ENCODE results near the gene AIMP1. TPM values are rescaled to one million over a fixed set of nuclear protein-coding genes. Genes with fewer than 3 reads are reported as not detected.

The AIMP1 gene
- total RNA-seq, 1 experiment from 2014 or later, result 143 TPM

DNA sequence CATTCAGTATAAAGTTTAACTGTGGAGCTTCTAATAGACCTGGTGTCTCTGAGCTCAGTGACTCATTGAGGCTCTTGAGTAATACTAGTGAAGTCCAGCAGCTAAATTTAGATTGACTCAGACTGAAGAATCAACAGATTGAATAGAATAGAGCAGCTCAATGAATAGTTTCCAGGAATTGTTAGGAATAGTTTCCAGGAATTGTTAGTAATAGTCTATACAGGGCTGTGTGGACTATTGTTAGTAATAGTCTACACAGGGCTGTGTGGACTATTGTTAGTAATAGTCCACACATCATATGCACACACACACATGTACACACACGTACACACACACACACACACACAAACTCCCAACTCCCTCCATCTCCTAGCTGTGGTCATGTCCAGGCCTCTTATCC, 49.3 kb downstream of the AIMP1 start:
- ChIA-PET POLR2A (interaction anchor here (0.6 to 0.9 kb wide), 2 partner anchors 101 to 112 kb away, joined by 3 to 4 read pairs; no protein-coding TSS in a partner anchor), CTCF (interaction anchor here (1.0 to 1.3 kb wide), 2 partner anchors 99 to 533 kb away, joined by 3 to 13 read pairs; no protein-coding TSS in a partner anchor)
- H3K4me3 Mint-ChIP-seq (ENCODE audit: unreplicated experiment), result no peak overlapping the region
- TF ChIP-seq, protein P1, sequence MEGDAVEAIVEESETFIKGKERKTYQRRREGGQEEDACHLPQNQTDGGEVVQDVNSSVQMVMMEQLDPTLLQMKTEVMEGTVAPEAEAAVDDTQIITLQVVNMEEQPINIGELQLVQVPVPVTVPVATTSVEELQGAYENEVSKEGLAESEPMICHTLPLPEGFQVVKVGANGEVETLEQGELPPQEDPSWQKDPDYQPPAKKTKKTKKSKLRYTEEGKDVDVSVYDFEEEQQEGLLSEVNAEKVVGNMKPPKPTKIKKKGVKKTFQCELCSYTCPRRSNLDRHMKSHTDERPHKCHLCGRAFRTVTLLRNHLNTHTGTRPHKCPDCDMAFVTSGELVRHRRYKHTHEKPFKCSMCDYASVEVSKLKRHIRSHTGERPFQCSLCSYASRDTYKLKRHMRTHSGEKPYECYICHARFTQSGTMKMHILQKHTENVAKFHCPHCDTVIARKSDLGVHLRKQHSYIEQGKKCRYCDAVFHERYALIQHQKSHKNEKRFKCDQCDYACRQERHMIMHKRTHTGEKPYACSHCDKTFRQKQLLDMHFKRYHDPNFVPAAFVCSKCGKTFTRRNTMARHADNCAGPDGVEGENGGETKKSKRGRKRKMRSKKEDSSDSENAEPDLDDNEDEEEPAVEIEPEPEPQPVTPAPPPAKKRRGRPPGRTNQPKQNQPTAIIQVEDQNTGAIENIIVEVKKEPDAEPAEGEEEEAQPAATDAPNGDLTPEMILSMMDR (IDR thresholded peaks at IDR 0.05; ENCODE audit: insufficient read depth in 1 of 2, low read depth in 1 of 2, low read length in 1 of 2, severe bottlenecking in 1 of 2, unreplicated experiment in 1 of 2), result no peak
- Histone ChIP-seq H3K36me3 (ENCODE audit: control insufficient read depth, insufficient read depth, low read length) (no peaks in the 10 kb centered on the region), H3K9me3 (no peaks in the 10 kb centered on the region), H3K27me3 (replicated peaks; ENCODE audit: control insufficient read depth, insufficient read depth, low read length) (no peaks in the 10 kb centered on the region), H3K4me3 (ENCODE audit: low read depth, low read length) (no peak overlapping the region), H3K4me1 (peaks cover 23% of the 10 kb centered on the region)
- intact Hi-C loops (cut with micrococcal nuclease; ENCODE audit: unreplicated experiment), result loop anchor here (10.0 kb wide), 2 partner anchors 219 to 379 kb away; no protein-coding TSS in a partner anchor
- H3K27ac Mint-ChIP-seq (ENCODE audit: unreplicated experiment), result no peak overlapping the region
- H3K4me1 Mint-ChIP-seq (ENCODE audit: low read depth, unreplicated experiment), result peaks cover 14% of the 10 kb centered on the region
- BruUV-seq (replicated peaks), result no TSS peak
- peaks cover 6% of the 10 kb centered on the region for H3K9me3 Mint-ChIP-seq (ENCODE audit: unreplicated experiment)
- no peak for DNase-seq
- H3K27me3 Mint-ChIP-seq (ENCODE audit: insufficient read depth, unreplicated experiment), result no peaks in the 10 kb centered on the region
- H3K36me3 Mint-ChIP-seq (ENCODE audit: insufficient read depth, unreplicated experiment), result no peaks in the 10 kb centered on the region

DNA sequence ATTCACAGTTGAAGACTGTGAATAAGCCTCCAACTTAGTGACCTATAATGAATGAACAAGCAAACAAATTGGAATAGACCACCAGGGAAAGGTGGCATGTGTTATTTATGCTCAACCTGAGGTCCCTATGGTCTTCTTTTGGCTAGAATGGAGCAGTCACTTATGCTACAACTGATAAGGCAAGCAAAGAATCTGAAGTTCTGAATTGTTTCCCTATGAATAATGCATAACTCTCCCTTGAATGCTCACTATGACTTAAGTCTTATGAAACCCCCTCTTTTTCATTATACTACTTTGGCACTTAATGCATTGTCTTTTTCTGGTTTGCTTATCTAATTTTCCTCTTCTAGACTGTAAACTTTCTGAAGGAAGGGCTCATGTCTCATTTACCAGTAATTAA, 49.7 kb downstream of the AIMP1 start:
- Mint-ChIP-seq H3K27ac (ENCODE audit: unreplicated experiment) (no peak overlapping the region), H3K36me3 (ENCODE audit: insufficient read depth, unreplicated experiment) (no peaks in the 10 kb centered on the region), H3K4me3 (ENCODE audit: unreplicated experiment) (no peak overlapping the region), H3K27me3 (ENCODE audit: insufficient read depth, unreplicated experiment) (no peaks in the 10 kb centered on the region), H3K9me3 (ENCODE audit: unreplicated experiment) (peaks cover 6% of the 10 kb centered on the region), H3K4me1 (ENCODE audit: low read depth, unreplicated experiment) (peaks cover 14% of the 10 kb centered on the region)
- Histone ChIP-seq H3K9me3 (no peaks in the 10 kb centered on the region), H3K4me3 (ENCODE audit: low read depth, low read length) (no peak overlapping the region), H3K36me3 (ENCODE audit: control insufficient read depth, insufficient read depth, low read length) (no peaks in the 10 kb centered on the region), H3K4me1 (peaks cover 23% of the 10 kb centered on the region), H3K27me3 (replicated peaks; ENCODE audit: control insufficient read depth, insufficient read depth, low read length) (no peaks in the 10 kb centered on the region)
- BruUV-seq (replicated peaks), result no TSS peak
- TF ChIP-seq, protein P1 (IDR thresholded peaks at IDR 0.05; ENCODE audit: insufficient read depth in 1 of 2, low read depth in 1 of 2, low read length in 1 of 2, severe bottlenecking in 1 of 2, unreplicated experiment in 1 of 2), result no peak
- POLR2A ChIA-PET, result interaction anchor here (0.6 to 0.9 kb wide), 2 partner anchors 102 to 112 kb away, joined by 3 to 4 read pairs; no protein-coding TSS in a partner anchor
- intact Hi-C loops (cut with micrococcal nuclease; ENCODE audit: unreplicated experiment), result loop anchor here (10.0 kb wide), 2 partner anchors 219 to 379 kb away; no protein-coding TSS in a partner anchor
- CTCF ChIA-PET, result interaction anchor here (1.0 to 1.3 kb wide), 2 partner anchors 100 to 532 kb away, joined by 3 to 13 read pairs; no protein-coding TSS in a partner anchor
- no peak for DNase-seq

DNA sequence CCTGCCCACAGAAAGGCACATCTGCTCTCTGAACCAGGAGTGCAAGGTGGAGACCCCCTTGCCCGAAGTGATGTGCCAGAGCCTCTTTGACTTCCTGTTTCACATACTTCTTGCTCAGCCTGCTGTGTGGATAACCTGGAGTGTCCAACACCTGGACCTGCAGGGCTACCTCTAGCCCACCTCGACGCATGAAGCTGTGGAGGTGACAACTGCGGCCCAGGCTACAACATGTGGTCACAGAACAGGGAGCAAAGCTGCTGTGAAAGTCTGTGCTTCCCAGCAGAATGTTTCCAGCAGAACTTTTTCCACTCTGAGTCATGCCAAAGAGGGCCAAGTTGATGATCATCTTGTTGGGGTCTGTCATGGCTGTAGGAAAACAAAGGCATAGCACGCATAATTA, 50.7 kb downstream of the AIMP1 start:
- Mint-ChIP-seq H3K9me3 (ENCODE audit: unreplicated experiment) (peaks cover 6% of the 10 kb centered on the region), H3K27ac (ENCODE audit: unreplicated experiment) (no peak overlapping the region), H3K4me3 (ENCODE audit: unreplicated experiment) (no peak overlapping the region), H3K4me1 (ENCODE audit: low read depth, unreplicated experiment) (peaks cover 14% of the 10 kb centered on the region), H3K27me3 (ENCODE audit: insufficient read depth, unreplicated experiment) (no peaks in the 10 kb centered on the region), H3K36me3 (ENCODE audit: insufficient read depth, unreplicated experiment) (no peaks in the 10 kb centered on the region)
- CTCF ChIA-PET, result no interaction called here
- Histone ChIP-seq H3K27me3 (replicated peaks; ENCODE audit: control insufficient read depth, insufficient read depth, low read length) (no peaks in the 10 kb centered on the region), H3K4me1 (peaks cover 23% of the 10 kb centered on the region), H3K4me3 (ENCODE audit: low read depth, low read length) (no peak overlapping the region), H3K9me3 (no peaks in the 10 kb centered on the region), H3K36me3 (ENCODE audit: control insufficient read depth, insufficient read depth, low read length) (no peaks in the 10 kb centered on the region)
- DNase-seq, result no peak
- no TSS peak for BruUV-seq (replicated peaks)
- TF ChIP-seq, protein P1 (IDR thresholded peaks at IDR 0.05; ENCODE audit: insufficient read depth in 1 of 2, low read depth in 1 of 2, low read length in 1 of 2, severe bottlenecking in 1 of 2, unreplicated experiment in 1 of 2), result no peak
- intact Hi-C loops (cut with micrococcal nuclease; ENCODE audit: unreplicated experiment), result loop anchor here (10.0 kb wide), 2 partner anchors 218 to 378 kb away; no protein-coding TSS in a partner anchor
- POLR2A ChIA-PET, result no interaction called here
